Epidermal melanocyte (primary cell): ENCODE measurements around the gene SMIM38.

Experiments
- DNase-seq: peaks from one replicate; pipeline ENCODE4 v3.0.0; 2011; ENCODE audit warnings: low spot score; ENCODE audit not compliant: insufficient read length

SMIM38 gene

GRCh38 chr11:69178819-69179482 is 23.2 kb downstream of the SMIM38 start:
- no peak for DNase-seq

- DNase-seq, result no peak
Measured at GRCh38 chr11:69180226-69180625, 24.5 kb downstream of the SMIM38 start.

- no peak for DNase-seq
Measured at GRCh38 chr11:69180726-69181125, 25.0 kb downstream of the SMIM38 start.

- DNase-seq, result no peak
Measured at GRCh38 chr11:69183613-69184012, 27.9 kb downstream of the SMIM38 start.

GRCh38 chr11:69186316-69187260 is 30.9 kb downstream of the SMIM38 start:
- DNase-seq, result no peak

- DNase-seq, result no peak
Measured at GRCh38 chr11:69187540-69188065, 31.9 kb downstream of the SMIM38 start.

GRCh38 chr11:69189059-69189458 is 33.3 kb downstream of the SMIM38 start:
- DNase-seq, result no peak

- DNase-seq, result no peak
Measured at GRCh38 chr11:69190796-69191536, 35.2 kb downstream of the SMIM38 start.

- no peak for DNase-seq
Measured at GRCh38 chr11:69192301-69192721, 36.6 kb downstream of the SMIM38 start.

- DNase-seq, result no peak
Measured at GRCh38 chr11:69193151-69193550, 37.4 kb downstream of the SMIM38 start.

- DNase-seq, result no peak
Measured at GRCh38 chr11:69193629-69194028, 37.9 kb downstream of the SMIM38 start.

GRCh38 chr11:69194396-69194795 is 38.7 kb downstream of the SMIM38 start:
- no peak for DNase-seq

GRCh38 chr11:69194956-69195355 is 39.2 kb downstream of the SMIM38 start:
- DNase-seq, result no peak

GRCh38 chr11:69195824-69196782 is 40.4 kb downstream of the SMIM38 start:
- DNase-seq, result no peak

- DNase-seq, result no peak
Measured at GRCh38 chr11:69196783-69197169, 41.0 kb downstream of the SMIM38 start.

GRCh38 chr11:69198891-69199582 is 43.3 kb downstream of the SMIM38 start:
- no peak for DNase-seq

GRCh38 chr11:69199583-69200315 is 44.0 kb downstream of the SMIM38 start:
- no peak for DNase-seq

- DNase-seq, result no peak
Measured at GRCh38 chr11:69200331-69201065, 44.8 kb downstream of the SMIM38 start.

- no peak for DNase-seq
Measured at GRCh38 chr11:69201066-69201365, 45.3 kb downstream of the SMIM38 start.
